H1 (cell line): ENCODE data around the gene TASP1. TPM values are rescaled to one million over a fixed set of nuclear protein-coding genes. Genes with fewer than 3 reads are reported as not detected.

Experiments
- CHD2 ChIP-seq: IDR thresholded peaks from 2 replicates; pipeline ENCODE4 v1.6.1; 2012; ENCODE audit warnings: low read length, improper control_type of control experiment
- JUN ChIP-seq: IDR thresholded peaks from 2 replicates; pipeline ENCODE4 v1.6.1; 2011; ENCODE audit warnings: low read depth, mild to moderate bottlenecking, improper control_type of control experiment, low read length
- RAD21 ChIP-seq, 2 experiments: IDR thresholded peaks in 1 of 2; conservative IDR thresholded peaks in 1 of 2; 2 replicates each; pipeline ENCODE4 v1.6.1; 2011; ENCODE audit warnings: low read depth in 2 of 2, low read length in 2 of 2, improper control_type of control experiment in 1 of 2, inconsistent platforms in 1 of 2, mild to moderate bottlenecking in 1 of 2, moderate library complexity in 1 of 2
- SP1 ChIP-seq: IDR thresholded peaks from 2 replicates; pipeline ENCODE4 v1.6.1; 2011; ENCODE audit warnings: low read depth, low read length
- polyA plus RNA-seq, 7 experiments: library from polyadenylated mRNA; depleted of rRNA in 3 of 7; stranded (reverse) in 5 of 7; unstranded in 2 of 7; fragments of >200 nt in 5 of 7; fragments of 200-250 nt in 2 of 7; gene quantifications; 1 replicate in 5 of 7; 2 replicates in 1 of 7; 4 replicates in 1 of 7; pipeline versions ENCODE4 v1.2.1 to v1.2.3, GENCODE V29; 2011 to 2013; ENCODE audit warnings: missing spikeins in 2 of 7, mixed read lengths in 2 of 7
- total RNA-seq: library from RNA; stranded (reverse); fragmentation: NEBNext Ultra II Directional; extraction: Animal tissue kit (Norgen Biotek cat#: 25700); gene quantifications from 2 replicates; pipeline ENCODE4 v1.2.1, GENCODE V29; 2021

Gene TASP1
- total and polyA plus RNA-seq, 2 of the 8 experiments (the other 6 are each of a cell fraction or from before 2014, with no cell fraction given) = 4.5 to 10.9 TPM

GRCh38 chr20:13546497-13547131 is 92.1 kb downstream of the TASP1 start (continued):
- TF ChIP-seq JUN (no peak), SP1 (no peak), CHD2 (no peak), RAD21 (IDR thresholded peaks at IDR 0.05 in 1 of 2, conservative IDR thresholded peaks at IDR 0.05 in 1 of 2; ENCODE audit: low read depth in 2 of 2, low read length in 2 of 2) (peak; percentile 93)
